ENCODE data around the gene ZMIZ1.
A peak's percentile ranks its signal among the peaks of the same experiment; 100 is the strongest.

The ZMIZ1 gene

GRCh38 chr10:79295563-79295962 is 226.8 kb downstream of the ZMIZ1 start:
- TF ChIP-seq CTCF (IDR thresholded peaks at IDR 0.05): peak; percentile 47
- H3K4me3 ChIP-seq (ENCODE audit: low read depth in 1 of 2, low read length in 1 of 2): peak overlapping the region; percentile 38 to 56
- peaks cover 49 to 51% of the 10 kb centered on the region in 2 experiments for H3K4me1 ChIP-seq (ENCODE audit: control insufficient read depth in 1 of 2, insufficient read depth in 1 of 2, low read depth in 1 of 2, low read length in 1 of 2)
- H3K36me3 ChIP-seq: peaks cover 52% of the 10 kb centered on the region
- no peaks in the 10 kb centered on the region for H3K9me3 ChIP-seq
- no peaks in the 10 kb centered on the region for H3K27me3 ChIP-seq
- peak overlapping the region; percentile 100 for H3K27ac ChIP-seq

- no peak for TF ChIP-seq CTCF (IDR thresholded peaks at IDR 0.05)
- Histone ChIP-seq H3K27ac (peak overlapping the region; percentile 100), H3K4me3 (ENCODE audit: low read depth in 1 of 2, low read length in 1 of 2) (peak overlapping the region; percentile 38 to 56), H3K9me3 (no peaks in the 10 kb centered on the region), H3K36me3 (peaks cover 54% of the 10 kb centered on the region), H3K27me3 (no peaks in the 10 kb centered on the region), H3K4me1 (ENCODE audit: control insufficient read depth in 1 of 2, insufficient read depth in 1 of 2, low read depth in 1 of 2, low read length in 1 of 2) (peaks cover 49 to 51% of the 10 kb centered on the region in 2 experiments)
These were observed 227.7 kb downstream of the ZMIZ1 start for GRCh38 chr10:79296431-79296830.

GRCh38 chr10:79298403-79299244 is 229.9 kb downstream of the ZMIZ1 start:
- Histone ChIP-seq H3K27me3 (no peaks in the 10 kb centered on the region), H3K9me3 (no peaks in the 10 kb centered on the region), H3K36me3 (peaks cover 61% of the 10 kb centered on the region), H3K27ac (peak overlapping the region; percentile 44), H3K4me1 (ENCODE audit: control insufficient read depth in 1 of 2, insufficient read depth in 1 of 2, low read depth in 1 of 2, low read length in 1 of 2) (peaks cover 31% of the 10 kb centered on the region in 2 experiments), H3K4me3 (ENCODE audit: low read depth in 1 of 2, low read length in 1 of 2) (no peak overlapping the region)
- no peak for TF ChIP-seq CTCF (IDR thresholded peaks at IDR 0.05)

- Histone ChIP-seq H3K27ac (peak overlapping the region; percentile 44), H3K4me3 (ENCODE audit: low read depth in 1 of 2, low read length in 1 of 2) (no peak overlapping the region), H3K9me3 (no peaks in the 10 kb centered on the region), H3K4me1 (ENCODE audit: control insufficient read depth in 1 of 2, insufficient read depth in 1 of 2, low read depth in 1 of 2, low read length in 1 of 2) (peaks cover 21% of the 10 kb centered on the region in 2 experiments), H3K27me3 (no peaks in the 10 kb centered on the region), H3K36me3 (peaks cover 70% of the 10 kb centered on the region)
- no peak for TF ChIP-seq CTCF (IDR thresholded peaks at IDR 0.05)
These were observed 230.9 kb downstream of the ZMIZ1 start for GRCh38 chr10:79299397-79300241.

- Histone ChIP-seq H3K27me3 (no peaks in the 10 kb centered on the region), H3K4me1 (ENCODE audit: control insufficient read depth in 1 of 2, insufficient read depth in 1 of 2, low read depth in 1 of 2, low read length in 1 of 2) (peaks cover 10% of the 10 kb centered on the region in 2 experiments), H3K27ac (peak overlapping the region; percentile 45), H3K36me3 (peaks cover 81% of the 10 kb centered on the region), H3K4me3 (ENCODE audit: low read depth in 1 of 2, low read length in 1 of 2) (no peak overlapping the region), H3K9me3 (no peaks in the 10 kb centered on the region)
- no peak for TF ChIP-seq CTCF (IDR thresholded peaks at IDR 0.05)
These were observed 231.9 kb downstream of the ZMIZ1 start for GRCh38 chr10:79300711-79301110.

All from neutrophil (primary cell).